PFSK-1 (cell line): ENCODE results near the gene FAM219A. TPM values are rescaled to one million over a fixed set of nuclear protein-coding genes. Genes with fewer than 3 reads are reported as not detected.

Experiments
- FOXP2 ChIP-seq: optimal IDR thresholded peaks from 2 replicates; pipeline ENCODE3; 2011; ENCODE audit warnings: borderline replicate concordance, control low read depth, inconsistent platforms; ENCODE audit not compliant: insufficient read depth; ENCODE audit errors: extremely low read length, extremely low read depth
- POLR2AphosphoS5 ChIP-seq: IDR thresholded peaks from 2 replicates; pipeline ENCODE4 v1.6.1; 2012; ENCODE audit warnings: low read depth, mild to moderate bottlenecking, control low read depth, low read length, moderate library complexity
- SIN3A ChIP-seq: IDR thresholded peaks from 2 replicates; pipeline ENCODE4 v1.6.1; 2012; ENCODE audit warnings: mild to moderate bottlenecking, low read length, moderate library complexity, borderline replicate concordance; ENCODE audit not compliant: insufficient read depth
- TAF1 ChIP-seq: IDR thresholded peaks from 2 replicates; pipeline ENCODE4 v1.6.1; 2012; ENCODE audit warnings: low read length, control low read depth, borderline replicate concordance; ENCODE audit not compliant: insufficient read depth
- polyA plus RNA-seq: library from polyadenylated mRNA; unstranded; fragments of >200 nt; gene quantifications from one replicate; pipeline ENCODE4 v1.2.1, GENCODE V29; 2012; ENCODE audit warnings: low read depth, missing spikeins; ENCODE audit not compliant: insufficient read length
- TF ChIP-seq, protein P1 (sequence below), 2 experiments: IDR thresholded peaks; 2 replicates each; pipeline versions ENCODE4 v1.6.1 to v1.8.0; 2011 to 2012; ENCODE audit warnings: low read depth in 2 of 2, low read length in 2 of 2, control low read depth in 1 of 2, inconsistent platforms in 1 of 2, mild to moderate bottlenecking in 1 of 2, moderate library complexity in 1 of 2; ENCODE audit not compliant: insufficient read depth in 1 of 2

FAM219A gene, protein sequence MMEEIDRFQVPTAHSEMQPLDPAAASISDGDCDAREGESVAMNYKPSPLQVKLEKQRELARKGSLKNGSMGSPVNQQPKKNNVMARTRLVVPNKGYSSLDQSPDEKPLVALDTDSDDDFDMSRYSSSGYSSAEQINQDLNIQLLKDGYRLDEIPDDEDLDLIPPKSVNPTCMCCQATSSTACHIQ
- polyA plus RNA-seq: 13.2 TPM

GRCh38 chr9:34458013-34458958 is at the start of gene FAM219A, which contains the start of gene DNAI1:
Gene FAM219A, minus strand, starts transcription at chr9:34458570. Its CDS starts 307 bp downstream, at chr9:34458263.
Gene DNAI1, plus strand, starts transcription at chr9:34458805. Its CDS starts 201 bp downstream, at chr9:34459006.
- peak; percentile 83; the same call in 1 of the 2 replicates for TF ChIP-seq SIN3A
- no peak; the same call in 1 of the 2 replicates for TF ChIP-seq POLR2AphosphoS5
- peak; percentile 76; the same call in 1 of the 2 replicates for TF ChIP-seq TAF1
- TF ChIP-seq, protein P1, sequence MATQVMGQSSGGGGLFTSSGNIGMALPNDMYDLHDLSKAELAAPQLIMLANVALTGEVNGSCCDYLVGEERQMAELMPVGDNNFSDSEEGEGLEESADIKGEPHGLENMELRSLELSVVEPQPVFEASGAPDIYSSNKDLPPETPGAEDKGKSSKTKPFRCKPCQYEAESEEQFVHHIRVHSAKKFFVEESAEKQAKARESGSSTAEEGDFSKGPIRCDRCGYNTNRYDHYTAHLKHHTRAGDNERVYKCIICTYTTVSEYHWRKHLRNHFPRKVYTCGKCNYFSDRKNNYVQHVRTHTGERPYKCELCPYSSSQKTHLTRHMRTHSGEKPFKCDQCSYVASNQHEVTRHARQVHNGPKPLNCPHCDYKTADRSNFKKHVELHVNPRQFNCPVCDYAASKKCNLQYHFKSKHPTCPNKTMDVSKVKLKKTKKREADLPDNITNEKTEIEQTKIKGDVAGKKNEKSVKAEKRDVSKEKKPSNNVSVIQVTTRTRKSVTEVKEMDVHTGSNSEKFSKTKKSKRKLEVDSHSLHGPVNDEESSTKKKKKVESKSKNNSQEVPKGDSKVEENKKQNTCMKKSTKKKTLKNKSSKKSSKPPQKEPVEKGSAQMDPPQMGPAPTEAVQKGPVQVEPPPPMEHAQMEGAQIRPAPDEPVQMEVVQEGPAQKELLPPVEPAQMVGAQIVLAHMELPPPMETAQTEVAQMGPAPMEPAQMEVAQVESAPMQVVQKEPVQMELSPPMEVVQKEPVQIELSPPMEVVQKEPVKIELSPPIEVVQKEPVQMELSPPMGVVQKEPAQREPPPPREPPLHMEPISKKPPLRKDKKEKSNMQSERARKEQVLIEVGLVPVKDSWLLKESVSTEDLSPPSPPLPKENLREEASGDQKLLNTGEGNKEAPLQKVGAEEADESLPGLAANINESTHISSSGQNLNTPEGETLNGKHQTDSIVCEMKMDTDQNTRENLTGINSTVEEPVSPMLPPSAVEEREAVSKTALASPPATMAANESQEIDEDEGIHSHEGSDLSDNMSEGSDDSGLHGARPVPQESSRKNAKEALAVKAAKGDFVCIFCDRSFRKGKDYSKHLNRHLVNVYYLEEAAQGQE (IDR thresholded peaks at IDR 0.05; ENCODE audit: insufficient read depth in 1 of 2, low read depth in 2 of 2, low read length in 2 of 2): 0 out of 4 replicates have a peak, but pooled peaks of 1 of the 2 experiments have one; percentile 20
- peak; percentile 79 for TF ChIP-seq FOXP2

- TF ChIP-seq POLR2AphosphoS5: no peak
- TF ChIP-seq, protein P1 (IDR thresholded peaks at IDR 0.05; ENCODE audit: insufficient read depth in 1 of 2, low read depth in 2 of 2, low read length in 2 of 2): no peak
Observed at GRCh38 chr9:34507966-34508365, 49.6 kb upstream of the FAM219A start.

GRCh38 chr9:34507556-34507955 is 49.2 kb upstream of the FAM219A start:
- TF ChIP-seq POLR2AphosphoS5 (no peak), FOXP2 (no peak), TAF1 (no peak), SIN3A (no peak)
- TF ChIP-seq, protein P1 (IDR thresholded peaks at IDR 0.05; ENCODE audit: insufficient read depth in 1 of 2, low read depth in 2 of 2, low read length in 2 of 2): no peak

DNA sequence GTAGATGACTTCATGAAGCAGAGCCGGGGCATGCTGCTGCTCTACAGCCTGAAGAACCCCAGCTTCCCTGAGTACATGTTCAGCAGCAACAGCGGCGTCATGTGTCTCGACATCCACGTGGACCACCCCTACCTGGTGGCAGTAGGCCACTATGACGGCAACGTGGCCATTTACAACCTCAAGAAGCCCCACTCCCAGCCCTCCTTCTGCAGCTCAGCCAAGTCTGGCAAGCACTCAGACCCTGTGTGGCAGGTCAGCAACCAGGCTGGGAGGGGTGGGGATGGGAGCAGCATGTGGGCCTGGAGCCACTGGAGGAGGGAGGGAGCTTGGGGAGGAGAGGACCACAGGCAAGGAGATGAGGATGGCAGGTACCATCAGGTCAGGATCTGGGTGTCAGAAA is 48.3 kb upstream of the FAM219A start:
- no peak for TF ChIP-seq TAF1

GRCh38 chr9:34505370-34506120 is 47.2 kb upstream of the FAM219A start:
- TF ChIP-seq TAF1: no peak
- no peak for TF ChIP-seq FOXP2
- TF ChIP-seq, protein P1 (IDR thresholded peaks at IDR 0.05; ENCODE audit: insufficient read depth in 1 of 2, low read depth in 2 of 2, low read length in 2 of 2): no peak
- TF ChIP-seq POLR2AphosphoS5: no peak
- no peak for TF ChIP-seq SIN3A
